ENCODE data around the gene MED12. TPM values are rescaled to one million over a fixed set of nuclear protein-coding genes. Genes with fewer than 3 reads are reported as not detected.
A peak's percentile ranks its signal among the peaks of the same experiment; 100 is the strongest.

Gene MED12
- total and polyA plus RNA-seq, 12 donors, result 6.1 to 35.1 (median 26.5) TPM

DNA sequence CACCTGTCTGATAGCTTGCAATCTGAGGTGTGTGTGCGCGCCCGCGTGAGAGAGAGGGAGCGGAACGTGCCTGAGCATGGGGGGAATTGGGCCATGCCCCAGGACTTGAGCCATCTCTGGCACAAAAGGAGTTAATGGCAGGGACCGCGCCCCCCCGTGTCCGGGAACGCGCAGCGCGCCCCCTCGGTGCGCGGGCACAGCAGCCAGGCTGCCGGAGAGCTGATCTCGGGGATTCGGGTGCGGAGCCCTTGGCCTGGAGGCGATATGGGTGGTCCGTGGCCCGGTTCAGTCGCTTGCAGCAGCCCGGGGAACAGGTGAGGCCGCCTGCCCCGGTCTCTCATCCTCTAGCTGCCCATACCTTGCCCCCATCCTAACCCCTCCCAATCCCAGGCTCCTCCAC lies 26.3 kb downstream of the MED12 start, which contains the start of gene NLGN3:
Gene NLGN3 (plus strand): TSS at position 191 of the 400 bp plus-strand sequence. CDS start 2,909 bp downstream, outside the sequence.
- TF ChIP-seq, protein P1, sequence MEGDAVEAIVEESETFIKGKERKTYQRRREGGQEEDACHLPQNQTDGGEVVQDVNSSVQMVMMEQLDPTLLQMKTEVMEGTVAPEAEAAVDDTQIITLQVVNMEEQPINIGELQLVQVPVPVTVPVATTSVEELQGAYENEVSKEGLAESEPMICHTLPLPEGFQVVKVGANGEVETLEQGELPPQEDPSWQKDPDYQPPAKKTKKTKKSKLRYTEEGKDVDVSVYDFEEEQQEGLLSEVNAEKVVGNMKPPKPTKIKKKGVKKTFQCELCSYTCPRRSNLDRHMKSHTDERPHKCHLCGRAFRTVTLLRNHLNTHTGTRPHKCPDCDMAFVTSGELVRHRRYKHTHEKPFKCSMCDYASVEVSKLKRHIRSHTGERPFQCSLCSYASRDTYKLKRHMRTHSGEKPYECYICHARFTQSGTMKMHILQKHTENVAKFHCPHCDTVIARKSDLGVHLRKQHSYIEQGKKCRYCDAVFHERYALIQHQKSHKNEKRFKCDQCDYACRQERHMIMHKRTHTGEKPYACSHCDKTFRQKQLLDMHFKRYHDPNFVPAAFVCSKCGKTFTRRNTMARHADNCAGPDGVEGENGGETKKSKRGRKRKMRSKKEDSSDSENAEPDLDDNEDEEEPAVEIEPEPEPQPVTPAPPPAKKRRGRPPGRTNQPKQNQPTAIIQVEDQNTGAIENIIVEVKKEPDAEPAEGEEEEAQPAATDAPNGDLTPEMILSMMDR (IDR thresholded peaks at IDR 0.05), result no peak
- no peak within 1 kb of the TSS for H3K27ac ChIP-seq
- H3K9me3 ChIP-seq, result no peaks in the 10 kb centered on the region
- intact Hi-C loops (cut with DNase I), result no loop called here
- H3K36me3 ChIP-seq, result peaks cover 0 to 31% (median 0%) of the 10 kb centered on the region in 9 donors
- H3K4me3 ChIP-seq, result peak within 1 kb of the TSS in 6 of 10 donors; percentile 24 to 37 (median 32)
- DNase-seq (peak in 1 of 2 donors; percentile 14), ATAC-seq (peak in 2 of 8 donors; percentile 14 to 59)
- 5 to 6% methylated on average over 18 to 28 of the region's 28 CpGs for WGBS, 2 donors
- peaks cover 0 to 25% (median 5%) of the 10 kb centered on the region in 9 donors for H3K4me1 ChIP-seq
- peaks cover 0 to 7% (median 0%) of the 10 kb centered on the region in 7 donors for H3K27me3 ChIP-seq

DNA sequence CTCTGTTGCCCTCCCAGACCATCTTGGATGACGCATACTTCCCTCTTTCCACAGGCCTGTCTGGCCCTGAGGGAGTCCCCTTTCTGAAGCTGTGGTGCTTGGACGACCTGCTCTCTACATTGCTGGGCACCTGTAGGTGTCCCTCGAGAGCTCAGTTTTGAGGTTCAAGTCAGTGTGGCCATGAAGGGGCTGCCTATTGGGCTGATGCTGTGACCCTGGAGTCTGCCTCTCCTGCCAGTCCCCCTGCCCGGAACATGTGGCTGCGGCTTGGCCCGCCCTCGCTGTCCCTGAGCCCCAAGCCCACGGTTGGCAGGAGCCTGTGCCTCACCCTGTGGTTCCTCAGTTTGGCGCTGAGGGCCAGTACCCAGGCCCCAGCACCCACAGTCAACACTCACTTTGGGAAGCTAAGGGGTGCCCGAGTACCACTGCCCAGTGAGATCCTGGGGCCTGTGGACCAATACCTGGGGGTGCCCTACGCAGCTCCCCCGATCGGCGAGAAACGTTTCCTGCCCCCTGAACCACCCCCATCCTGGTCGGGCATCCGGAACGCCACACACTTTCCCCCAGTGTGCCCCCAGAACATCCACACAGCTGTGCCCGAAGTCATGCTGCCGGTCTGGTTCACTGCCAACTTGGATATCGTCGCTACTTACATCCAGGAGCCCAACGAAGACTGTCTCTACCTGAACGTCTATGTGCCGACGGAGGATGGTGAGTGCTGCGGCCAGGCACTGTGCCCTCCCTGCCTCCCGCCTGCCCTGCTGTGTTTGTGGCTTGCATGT lies 29.3 kb downstream of the MED12 start:
- 78 to 85% methylated on average over 28 of the region's 28 CpGs for WGBS, 2 donors
- ATAC-seq (no peak), DNase-seq (no peak)
- Histone ChIP-seq H3K4me1 (peaks cover 0 to 25% (median 5%) of the 10 kb centered on the region in 9 donors), H3K27me3 (peaks cover 0 to 7% (median 0%) of the 10 kb centered on the region in 7 donors), H3K36me3 (peaks cover 0 to 3% (median 0%) of the 10 kb centered on the region in 9 donors), H3K27ac (no peak overlapping the region), H3K4me3 (no peak overlapping the region), H3K9me3 (no peaks in the 10 kb centered on the region)
- intact Hi-C loops (cut with DNase I), result no loop called here
- TF ChIP-seq, protein P1 (IDR thresholded peaks at IDR 0.05), result no peak

DNA sequence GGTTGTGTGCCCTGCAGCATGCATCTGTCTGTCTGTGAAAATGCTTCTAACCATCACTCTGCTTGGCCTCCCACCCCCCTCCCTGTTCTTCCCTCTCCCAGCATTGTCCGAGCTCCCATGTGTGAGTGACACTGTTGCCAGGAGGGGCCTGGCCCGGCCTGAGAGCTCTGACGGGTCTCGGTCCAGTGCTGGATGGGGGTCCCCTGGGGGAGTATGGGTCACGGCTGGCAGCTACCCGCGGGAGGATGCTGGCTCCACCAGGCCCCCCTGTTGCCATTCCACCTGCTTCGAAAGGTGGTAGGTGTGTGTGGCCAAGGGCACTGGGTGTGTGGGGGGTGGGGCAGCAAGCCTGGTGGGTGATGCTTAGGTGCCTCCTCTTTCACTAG lies 29.9 kb downstream of the MED12 start:
- TF ChIP-seq, protein P1 (IDR thresholded peaks at IDR 0.05), result no peak
- 71 to 81% methylated on average over 2 to 8 of the region's 8 CpGs for WGBS, 2 donors
- H3K9me3 ChIP-seq, result no peaks in the 10 kb centered on the region
- peaks cover 0 to 7% (median 0%) of the 10 kb centered on the region in 7 donors for H3K27me3 ChIP-seq
- no peak for ATAC-seq
- DNase-seq, result no peak
- H3K27ac ChIP-seq, result no peak overlapping the region
- H3K36me3 ChIP-seq, result no peaks in the 10 kb centered on the region
- intact Hi-C loops (cut with DNase I), result no loop called here
- H3K4me1 ChIP-seq, result peaks cover 0 to 22% (median 5%) of the 10 kb centered on the region in 9 donors
- no peak overlapping the region for H3K4me3 ChIP-seq

DNA sequence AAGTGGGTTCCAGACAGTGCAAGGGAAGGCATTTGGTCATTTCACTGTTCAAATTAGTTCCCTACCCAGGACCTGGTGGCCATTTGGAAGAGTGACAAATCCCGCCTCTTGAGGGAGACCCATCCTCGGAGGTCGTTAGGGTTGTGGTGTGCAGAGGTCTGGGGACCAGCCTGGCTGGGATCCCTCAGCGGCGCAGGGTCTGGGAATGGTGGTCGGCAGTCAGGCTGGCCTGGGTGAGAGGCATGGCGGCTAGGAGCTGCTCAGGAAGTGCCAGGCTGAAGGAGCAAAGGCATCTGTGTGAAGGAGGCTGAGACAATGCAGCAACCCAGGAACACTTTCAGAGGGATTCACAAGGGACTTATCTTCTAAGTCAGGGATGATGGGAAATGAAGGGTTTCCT lies 33.0 kb downstream of the MED12 start:
- intact Hi-C loops (cut with DNase I), result no loop called here
- WGBS, 2 donors, result 75 to 78% methylated on average over 7 of the region's 7 CpGs
- no peak overlapping the region for H3K27ac ChIP-seq
- peaks cover 0 to 5% (median 0%) of the 10 kb centered on the region in 7 donors for H3K27me3 ChIP-seq
- DNase-seq (no peak), ATAC-seq (no peak)
- no peaks in the 10 kb centered on the region for H3K9me3 ChIP-seq
- no peak overlapping the region for H3K4me3 ChIP-seq
- H3K36me3 ChIP-seq, result no peaks in the 10 kb centered on the region
- TF ChIP-seq, protein P1 (IDR thresholded peaks at IDR 0.05), result no peak
- H3K4me1 ChIP-seq, result peaks cover 0 to 5% (median 0%) of the 10 kb centered on the region in 9 donors

All from heart right ventricle (tissue), 16 donors.